ENCODE measurements around the gene FSTL4. TPM values are rescaled to one million over a fixed set of nuclear protein-coding genes. Genes with fewer than 3 reads are reported as not detected.
A peak's percentile ranks its signal among the peaks of the same experiment; 100 is the strongest.

FSTL4 gene
- polyA plus RNA-seq, 3 donors = not detected

- Histone ChIP-seq H3K27ac (ENCODE audit: low read depth in 1 of 2, low read length in 2 of 2) (no peak overlapping the region), H3K79me2 (ENCODE audit: insufficient read depth, low read length) (no peaks in the 10 kb centered on the region), H3K4me3 (replicated peaks in 1 of 3; ENCODE audit: low read depth in 2 of 3, low read length in 3 of 3) (no peak overlapping the region), H3K4me1 (ENCODE audit: control insufficient read depth in 1 of 2, insufficient read depth in 2 of 2, low read length in 2 of 2) (peaks cover 0 to 2% of the 10 kb centered on the region in 2 donors), H3K9ac (ENCODE audit: insufficient read depth, low read length, poor library complexity, severe bottlenecking) (no peak overlapping the region), H3K27me3 (ENCODE audit: control insufficient read depth in 2 of 2, insufficient read depth in 2 of 2, low read length in 2 of 2) (no peaks in the 10 kb centered on the region), H3K9me3 (replicated peaks in 1 of 2; ENCODE audit: control insufficient read depth in 1 of 2, insufficient read depth in 1 of 2, low read length in 2 of 2) (no peaks in the 10 kb centered on the region), H3K4me2 (replicated peaks; ENCODE audit: extremely low read depth, low read length, poor library complexity, severe bottlenecking) (no peak overlapping the region), H4K20me1 (ENCODE audit: insufficient read depth, low read length) (no peaks in the 10 kb centered on the region), H2AFZ (ENCODE audit: insufficient read depth, low read depth, low read length, poor library complexity, severe bottlenecking) (no peak overlapping the region), H3K36me3 (replicated peaks in 1 of 2; ENCODE audit: control insufficient read depth in 1 of 2, insufficient read depth in 2 of 2, low read length in 2 of 2) (no peaks in the 10 kb centered on the region)
- Mint-ChIP-seq H3K36me3 (no peaks in the 10 kb centered on the region), H3K4me1 (peaks cover 15% of the 10 kb centered on the region), H3K4me3 (no peak overlapping the region), H3K9me3 (peaks cover 0 to 2% (median 0%) of the 10 kb centered on the region in 7 donors), H3K27me3 (ENCODE audit: low read depth in 3 of 3) (peaks cover 2 to 5% (median 2%) of the 10 kb centered on the region in 3 donors), H3K27ac (peak overlapping the region in 2 of 7 donors; percentile 25 to 49)
- no peak for DNase-seq
- no peak for TF ChIP-seq CTCF (IDR thresholded peaks at IDR 0.05)
- intact Hi-C loops (cut with micrococcal nuclease) = no loop called here
- WGBS (ENCODE audit: insufficient coverage) = 58% methylated on average over 4 of the region's 9 CpGs
Measured at GRCh38 chr5:133230823-133231578, 381.3 kb downstream of the FSTL4 start.

- no peak for TF ChIP-seq CTCF (IDR thresholded peaks at IDR 0.05)
- H3K27ac Mint-ChIP-seq = peak overlapping the region in 1 of 7 donors; percentile 53
- no peaks in the 10 kb centered on the region for H3K36me3 Mint-ChIP-seq
- no peak overlapping the region for H3K27ac ChIP-seq (ENCODE audit: low read depth in 1 of 2, low read length in 2 of 2)
- H3K4me1 ChIP-seq (ENCODE audit: control insufficient read depth in 1 of 2, insufficient read depth in 2 of 2, low read length in 2 of 2) = peaks cover 0 to 2% of the 10 kb centered on the region in 2 donors
- DNase-seq = no peak
- H3K36me3 ChIP-seq (replicated peaks in 1 of 2; ENCODE audit: control insufficient read depth in 1 of 2, insufficient read depth in 2 of 2, low read length in 2 of 2) = no peaks in the 10 kb centered on the region
- peaks cover 0 to 2% (median 0%) of the 10 kb centered on the region in 7 donors for H3K9me3 Mint-ChIP-seq
- no peaks in the 10 kb centered on the region for H3K79me2 ChIP-seq (ENCODE audit: insufficient read depth, low read length)
- H3K4me3 ChIP-seq (replicated peaks in 1 of 3; ENCODE audit: low read depth in 2 of 3, low read length in 3 of 3) = no peak overlapping the region
- peaks cover 15% of the 10 kb centered on the region for H3K4me1 Mint-ChIP-seq
- no peak overlapping the region for H3K4me3 Mint-ChIP-seq
- no peaks in the 10 kb centered on the region for H3K27me3 ChIP-seq (ENCODE audit: control insufficient read depth in 2 of 2, insufficient read depth in 2 of 2, low read length in 2 of 2)
- H2AFZ ChIP-seq (ENCODE audit: insufficient read depth, low read depth, low read length, poor library complexity, severe bottlenecking) = no peak overlapping the region
- intact Hi-C loops (cut with micrococcal nuclease) = no loop called here
- WGBS (ENCODE audit: insufficient coverage) = 91% methylated on average over 7 of the region's 8 CpGs
- H3K27me3 Mint-ChIP-seq (ENCODE audit: low read depth in 3 of 3) = peaks cover 2 to 5% (median 2%) of the 10 kb centered on the region in 3 donors
- H3K9ac ChIP-seq (ENCODE audit: insufficient read depth, low read length, poor library complexity, severe bottlenecking) = no peak overlapping the region
- no peak overlapping the region for H3K4me2 ChIP-seq (replicated peaks; ENCODE audit: extremely low read depth, low read length, poor library complexity, severe bottlenecking)
- H3K9me3 ChIP-seq (replicated peaks in 1 of 2; ENCODE audit: control insufficient read depth in 1 of 2, insufficient read depth in 1 of 2, low read length in 2 of 2) = no peaks in the 10 kb centered on the region
- no peaks in the 10 kb centered on the region for H4K20me1 ChIP-seq (ENCODE audit: insufficient read depth, low read length)
Measured at GRCh38 chr5:133229931-133230664, 382.2 kb downstream of the FSTL4 start.

Measured in CD14-positive monocyte (primary cell).